Measurements from ENCODE around the gene COL18A1.

COL18A1 gene

GRCh38 chr21:45475797-45476570 is 71.0 kb downstream of the COL18A1 start:
- in situ Hi-C loops (cut with HindIII; ENCODE audit: low sequenced_read_pairs) = no loop called here

- in situ Hi-C loops (cut with HindIII; ENCODE audit: low sequenced_read_pairs) = no loop called here
These were observed 71.6 kb downstream of the COL18A1 start for GRCh38 chr21:45476582-45476981.

GRCh38 chr21:45477176-45478114 is 72.5 kb downstream of the COL18A1 start:
- in situ Hi-C loops (cut with HindIII; ENCODE audit: low sequenced_read_pairs) = no loop called here

- in situ Hi-C loops (cut with HindIII; ENCODE audit: low sequenced_read_pairs) = no loop called here
These were observed 73.3 kb downstream of the COL18A1 start for GRCh38 chr21:45478115-45478801.

- in situ Hi-C loops (cut with HindIII; ENCODE audit: low sequenced_read_pairs) = no loop called here
These were observed 74.1 kb downstream of the COL18A1 start for GRCh38 chr21:45478816-45479669.

GRCh38 chr21:45479691-45480675 is 75.0 kb downstream of the COL18A1 start:
- in situ Hi-C loops (cut with HindIII; ENCODE audit: low sequenced_read_pairs) = no loop called here

GRCh38 chr21:45480701-45481500 is 75.9 kb downstream of the COL18A1 start:
- in situ Hi-C loops (cut with HindIII; ENCODE audit: low sequenced_read_pairs) = no loop called here

GRCh38 chr21:45481566-45481965 is 76.6 kb downstream of the COL18A1 start:
- in situ Hi-C loops (cut with HindIII; ENCODE audit: low sequenced_read_pairs) = no loop called here

- in situ Hi-C loops (cut with HindIII; ENCODE audit: low sequenced_read_pairs) = no loop called here
These were observed 77.3 kb downstream of the COL18A1 start for GRCh38 chr21:45481977-45482898.

GRCh38 chr21:45482899-45483821 is 78.2 kb downstream of the COL18A1 start:
- in situ Hi-C loops (cut with HindIII; ENCODE audit: low sequenced_read_pairs) = no loop called here

GRCh38 chr21:45484318-45484717 is 79.4 kb downstream of the COL18A1 start:
- in situ Hi-C loops (cut with HindIII; ENCODE audit: low sequenced_read_pairs) = no loop called here

GRCh38 chr21:45485686-45486442 is 80.9 kb downstream of the COL18A1 start:
- in situ Hi-C loops (cut with HindIII; ENCODE audit: low sequenced_read_pairs) = no loop called here

- in situ Hi-C loops (cut with HindIII; ENCODE audit: low sequenced_read_pairs) = no loop called here
These were observed 81.6 kb downstream of the COL18A1 start for GRCh38 chr21:45486443-45487160.

GRCh38 chr21:45487161-45487806 is 82.3 kb downstream of the COL18A1 start:
- in situ Hi-C loops (cut with HindIII; ENCODE audit: low sequenced_read_pairs) = no loop called here

Measured in DLD1 (cell line).